Measurements from ENCODE around the gene YRDC.

Gene YRDC

DNA sequence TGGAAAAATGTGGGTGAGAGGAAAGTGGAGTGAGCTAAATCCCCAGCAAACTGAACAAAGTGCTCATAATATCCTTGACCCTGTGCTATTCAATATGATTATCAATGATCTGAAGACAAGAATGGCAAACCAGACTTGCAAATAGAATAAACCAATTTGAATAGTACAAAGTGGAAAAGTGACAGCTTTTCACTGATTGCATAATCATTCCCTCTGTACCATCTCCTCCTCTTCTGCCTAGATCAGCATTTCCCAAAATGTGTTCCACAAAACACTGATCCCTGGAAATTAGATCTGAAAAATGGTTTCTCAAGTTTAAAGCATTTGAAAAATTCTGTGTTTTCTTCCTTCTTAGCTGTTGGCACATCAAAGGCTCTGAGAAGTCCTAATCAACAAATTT is 43.3 kb upstream of the YRDC start:
- no peaks in the 10 kb centered on the region for H3K27me3 ChIP-seq (ENCODE audit: low read depth, low read length)
- H3K36me3 ChIP-seq (replicated peaks; ENCODE audit: low read depth, low read length) = peaks cover 3% of the 10 kb centered on the region
- no peak overlapping the region for H3K4me2 ChIP-seq (ENCODE audit: low read length)
- peaks cover 62% of the 10 kb centered on the region for H3K79me2 ChIP-seq (ENCODE audit: low read length)
- H3K4me3 ChIP-seq (ENCODE audit: low read length) = no peak overlapping the region
- no peak overlapping the region for H3K27ac ChIP-seq (ENCODE audit: low read length)
- no peaks in the 10 kb centered on the region for H3K9me3 ChIP-seq (ENCODE audit: insufficient read depth, low read length)
- peaks cover 16% of the 10 kb centered on the region for H3K4me1 ChIP-seq (ENCODE audit: low read length)
- H2AFZ ChIP-seq (ENCODE audit: low read depth, low read length) = no peak overlapping the region
- no peak overlapping the region for H3K9ac ChIP-seq (ENCODE audit: low read length)
- no peaks in the 10 kb centered on the region for H4K20me1 ChIP-seq (ENCODE audit: insufficient read depth, low read length)
- TF ChIP-seq EZH2phosphoT487 (IDR thresholded peaks at IDR 0.05; ENCODE audit: low read depth) (no peak), CTCF (IDR thresholded peaks at IDR 0.05; ENCODE audit: low read depth, low read length) (no peak)

GRCh38 chr1:37850352-37850955 is 42.4 kb upstream of the YRDC start:
- H2AFZ ChIP-seq (ENCODE audit: low read depth, low read length) = no peak overlapping the region
- no peak overlapping the region for H3K27ac ChIP-seq (ENCODE audit: low read length)
- TF ChIP-seq CTCF (IDR thresholded peaks at IDR 0.05; ENCODE audit: low read depth, low read length) (no peak), EZH2phosphoT487 (IDR thresholded peaks at IDR 0.05; ENCODE audit: low read depth) (no peak)
- peaks cover 20% of the 10 kb centered on the region for H3K4me1 ChIP-seq (ENCODE audit: low read length)
- peaks cover 3% of the 10 kb centered on the region for H3K36me3 ChIP-seq (replicated peaks; ENCODE audit: low read depth, low read length)
- no peaks in the 10 kb centered on the region for H3K27me3 ChIP-seq (ENCODE audit: low read depth, low read length)
- H3K4me3 ChIP-seq (ENCODE audit: low read length) = no peak overlapping the region
- no peaks in the 10 kb centered on the region for H3K9me3 ChIP-seq (ENCODE audit: insufficient read depth, low read length)
- H3K79me2 ChIP-seq (ENCODE audit: low read length) = peaks cover 65% of the 10 kb centered on the region
- no peak overlapping the region for H3K9ac ChIP-seq (ENCODE audit: low read length)
- no peak overlapping the region for H3K4me2 ChIP-seq (ENCODE audit: low read length)
- no peaks in the 10 kb centered on the region for H4K20me1 ChIP-seq (ENCODE audit: insufficient read depth, low read length)

- H3K4me3 ChIP-seq (ENCODE audit: low read length) = no peak overlapping the region
- H3K36me3 ChIP-seq (replicated peaks; ENCODE audit: low read depth, low read length) = peaks cover 3% of the 10 kb centered on the region
- H3K4me1 ChIP-seq (ENCODE audit: low read length) = peaks cover 20% of the 10 kb centered on the region
- no peaks in the 10 kb centered on the region for H3K27me3 ChIP-seq (ENCODE audit: low read depth, low read length)
- no peak overlapping the region for H3K27ac ChIP-seq (ENCODE audit: low read length)
- H3K9me3 ChIP-seq (ENCODE audit: insufficient read depth, low read length) = no peaks in the 10 kb centered on the region
- H3K9ac ChIP-seq (ENCODE audit: low read length) = no peak overlapping the region
- TF ChIP-seq EZH2phosphoT487 (IDR thresholded peaks at IDR 0.05; ENCODE audit: low read depth) (no peak), CTCF (IDR thresholded peaks at IDR 0.05; ENCODE audit: low read depth, low read length) (no peak)
- peaks cover 64% of the 10 kb centered on the region for H3K79me2 ChIP-seq (ENCODE audit: low read length)
- H4K20me1 ChIP-seq (ENCODE audit: insufficient read depth, low read length) = no peaks in the 10 kb centered on the region
- H3K4me2 ChIP-seq (ENCODE audit: low read length) = no peak overlapping the region
- H2AFZ ChIP-seq (ENCODE audit: low read depth, low read length) = no peak overlapping the region
Measured at GRCh38 chr1:37849480-37849879, 41.5 kb upstream of the YRDC start.

- H2AFZ ChIP-seq (ENCODE audit: low read depth, low read length) = no peak overlapping the region
- H3K27ac ChIP-seq (ENCODE audit: low read length) = no peak overlapping the region; the same call in 1 of the 2 replicates
- no peaks in the 10 kb centered on the region for H3K27me3 ChIP-seq (ENCODE audit: low read depth, low read length)
- H3K9ac ChIP-seq (ENCODE audit: low read length) = no peak overlapping the region
- H3K4me3 ChIP-seq (ENCODE audit: low read length) = peak overlapping the region; percentile 20; the same call in 1 of the 2 replicates
- H3K4me1 ChIP-seq (ENCODE audit: low read length) = peaks cover 17% of the 10 kb centered on the region
- H3K4me2 ChIP-seq (ENCODE audit: low read length) = peak overlapping the region; percentile 50
- H3K36me3 ChIP-seq (replicated peaks; ENCODE audit: low read depth, low read length) = no peaks in the 10 kb centered on the region
- H3K9me3 ChIP-seq (ENCODE audit: insufficient read depth, low read length) = no peaks in the 10 kb centered on the region
- TF ChIP-seq EZH2phosphoT487 (IDR thresholded peaks at IDR 0.05; ENCODE audit: low read depth) = no peak
- no peak for TF ChIP-seq CTCF (IDR thresholded peaks at IDR 0.05; ENCODE audit: low read depth, low read length)
- H4K20me1 ChIP-seq (ENCODE audit: insufficient read depth, low read length) = no peaks in the 10 kb centered on the region
- peaks cover 51% of the 10 kb centered on the region for H3K79me2 ChIP-seq (ENCODE audit: low read length)
Measured at GRCh38 chr1:37846647-37847339, 38.8 kb upstream of the YRDC start.

All from OCI-LY3 (cell line).